Neuronal stem cell (in vitro differentiated cells): ENCODE results near the gene RIMS4.

Experiments used
- DNase-seq: peaks from one replicate; pipeline ENCODE4 v3.0.0-alpha.2; 2013; ENCODE audit warnings: low spot score
- H2AFZ ChIP-seq: one replicate; pipeline ENCODE4 v1.6.1; 2013; ENCODE audit warnings: mild to moderate bottlenecking, low read length, inconsistent platforms
- H2AK5ac ChIP-seq: 2 replicates; pipeline ENCODE4 v1.6.1; 2013; ENCODE audit warnings: low read depth, mild to moderate bottlenecking, inconsistent platforms, low read length, moderate library complexity, mixed read lengths
- H2BK120ac ChIP-seq: 2 replicates; pipeline ENCODE4 v1.6.1; 2013; ENCODE audit warnings: low read depth, mild to moderate bottlenecking, inconsistent platforms, low read length, moderate library complexity, mixed read lengths
- H2BK12ac ChIP-seq: one replicate; pipeline ENCODE4 v1.6.1; 2013; ENCODE audit warnings: low read length, inconsistent platforms
- H2BK15ac ChIP-seq: 2 replicates; pipeline ENCODE4 v1.6.1; 2013; ENCODE audit warnings: mild to moderate bottlenecking, low read length, inconsistent platforms, mixed read lengths
- H2BK5ac ChIP-seq: one replicate; pipeline ENCODE4 v1.6.1; 2013; ENCODE audit warnings: inconsistent platforms, mild to moderate bottlenecking, low read length, moderate library complexity
- H3K14ac ChIP-seq: one replicate; pipeline ENCODE4 v1.6.1; 2013; ENCODE audit warnings: low read length, inconsistent platforms
- H3K18ac ChIP-seq: 2 replicates; pipeline ENCODE4 v1.6.1; 2013; ENCODE audit warnings: low read length, inconsistent platforms
- H3K23ac ChIP-seq: 2 replicates; pipeline ENCODE4 v1.6.1; 2013; ENCODE audit warnings: low read depth, mild to moderate bottlenecking, mixed read lengths, low read length, inconsistent platforms; ENCODE audit not compliant: poor library complexity
- H3K27ac ChIP-seq: replicated peaks from 3 replicates; pipeline ENCODE4 v1.5.1; 2013; ENCODE audit warnings: low read length, inconsistent platforms
- H3K27me3 ChIP-seq, 3 experiments: 2 replicates each; pipeline ENCODE4 v1.6.1; 2013; ENCODE audit warnings: low read length in 3 of 3, mild to moderate bottlenecking in 2 of 3, inconsistent platforms in 1 of 3, low read depth in 1 of 3, mixed read lengths in 1 of 3, moderate library complexity in 1 of 3; ENCODE audit not compliant: control insufficient read depth in 3 of 3, insufficient read depth in 3 of 3
- H3K36me3 ChIP-seq, 2 donors: replicated peaks in 1 of 2; 2 replicates each; pipeline ENCODE4 v1.6.1; 2013; ENCODE audit warnings: low read length in 2 of 2; ENCODE audit not compliant: control insufficient read depth in 2 of 2, insufficient read depth in 2 of 2
- H3K4ac ChIP-seq: 2 replicates; pipeline ENCODE4 v1.6.1; 2013; ENCODE audit warnings: inconsistent platforms, mild to moderate bottlenecking, low read length, moderate library complexity
- H3K4me1 ChIP-seq, 2 donors: 1 replicate in 1 of 2; 2 replicates in 1 of 2; pipeline ENCODE4 v1.6.1; 2013; ENCODE audit warnings: low read length in 2 of 2, low read depth in 1 of 2; ENCODE audit not compliant: control insufficient read depth in 2 of 2, insufficient read depth in 1 of 2
- H3K4me2 ChIP-seq: one replicate; pipeline ENCODE4 v1.6.1; 2013; ENCODE audit warnings: mild to moderate bottlenecking, low read length, inconsistent platforms; ENCODE audit not compliant: insufficient read depth, poor library complexity, severe bottlenecking
- H3K4me3 ChIP-seq, 2 donors: 2 replicates each; pipeline ENCODE4 v1.5.1; 2013; ENCODE audit warnings: low read length in 2 of 2, mild to moderate bottlenecking in 2 of 2, inconsistent platforms in 1 of 2, moderate library complexity in 1 of 2
- H3K79me1 ChIP-seq: one replicate; pipeline ENCODE4 v1.6.1; 2013; ENCODE audit warnings: low read depth, mild to moderate bottlenecking, inconsistent platforms, low read length, moderate library complexity
- H3K9ac ChIP-seq: one replicate; pipeline ENCODE4 v1.6.1; 2013; ENCODE audit warnings: mild to moderate bottlenecking, low read depth, low read length, inconsistent platforms; ENCODE audit not compliant: poor library complexity
- H3K9me3 ChIP-seq, 2 donors: replicated peaks in 1 of 2; 2 replicates each; pipeline versions ENCODE3 to v1.6.1; 2013; ENCODE audit warnings: low read length in 2 of 2, mild to moderate bottlenecking in 2 of 2, inconsistent platforms in 1 of 2, low read depth in 1 of 2, mixed read lengths in 1 of 2, moderate library complexity in 1 of 2; ENCODE audit not compliant: control insufficient read depth in 2 of 2, insufficient read depth in 1 of 2
- H4K8ac ChIP-seq: one replicate; pipeline ENCODE4 v1.6.1; 2013; ENCODE audit warnings: low read depth, mild to moderate bottlenecking, inconsistent platforms, low read length, moderate library complexity
- H4K91ac ChIP-seq: one replicate; pipeline ENCODE4 v1.6.1; 2013; ENCODE audit warnings: low read length, low read depth, mild to moderate bottlenecking, inconsistent platforms; ENCODE audit not compliant: poor library complexity
- WGBS, 2 donors: extraction: QIAGEN DNeasy Blood & Tissue Kit; methylation state at CpG; one replicate each; pipeline ENCODE4 v1.1.7; 2013; ENCODE audit warnings: missing lambda C conversion rate in 2 of 2, mixed read lengths in 1 of 2; ENCODE audit not compliant: insufficient read length in 2 of 2, insufficient replicate concordance in 1 of 2; ENCODE audit errors: extremely low coverage in 2 of 2; 5-methylcytosine and 5-hydroxymethylcytosine counted together

RIMS4 gene

GRCh38 chr20:44738813-44739477, 71.4 kb downstream of the RIMS4 start:
- H3K4me3 ChIP-seq = peak overlapping the region in 1 of 2 donors; percentile 21
- H3K36me3 ChIP-seq = no peaks in the 10 kb centered on the region
- peak overlapping the region; percentile 33 for H2AFZ ChIP-seq
- peak overlapping the region; percentile 39 for H3K18ac ChIP-seq
- H3K4me1 ChIP-seq = peaks cover 1 to 2% of the 10 kb centered on the region in 2 donors
- H3K9me3 ChIP-seq = no peaks in the 10 kb centered on the region
- H3K23ac ChIP-seq = no peak overlapping the region
- no peak overlapping the region for H2AK5ac ChIP-seq
- H4K91ac ChIP-seq = no peak overlapping the region
- no peak overlapping the region for H3K14ac ChIP-seq
- no peak overlapping the region for H2BK5ac ChIP-seq
- no peaks in the 10 kb centered on the region for H3K79me1 ChIP-seq
- no peak overlapping the region for H2BK120ac ChIP-seq
- H3K4me2 ChIP-seq = no peak overlapping the region
- no peak overlapping the region for H2BK15ac ChIP-seq
- peak; percentile 55 for DNase-seq
- no peak overlapping the region for H3K27ac ChIP-seq
- H3K9ac ChIP-seq = no peak overlapping the region
- no peak overlapping the region for H3K4ac ChIP-seq
- no peak overlapping the region for H4K8ac ChIP-seq
- H2BK12ac ChIP-seq = no peak overlapping the region
- WGBS, 2 donors = no CpG with 5 or more reads among the region's 7 CpGs
- H3K27me3 ChIP-seq = peaks cover 0 to 41% (median 0%) of the 10 kb centered on the region in 3 experiments

DNA sequence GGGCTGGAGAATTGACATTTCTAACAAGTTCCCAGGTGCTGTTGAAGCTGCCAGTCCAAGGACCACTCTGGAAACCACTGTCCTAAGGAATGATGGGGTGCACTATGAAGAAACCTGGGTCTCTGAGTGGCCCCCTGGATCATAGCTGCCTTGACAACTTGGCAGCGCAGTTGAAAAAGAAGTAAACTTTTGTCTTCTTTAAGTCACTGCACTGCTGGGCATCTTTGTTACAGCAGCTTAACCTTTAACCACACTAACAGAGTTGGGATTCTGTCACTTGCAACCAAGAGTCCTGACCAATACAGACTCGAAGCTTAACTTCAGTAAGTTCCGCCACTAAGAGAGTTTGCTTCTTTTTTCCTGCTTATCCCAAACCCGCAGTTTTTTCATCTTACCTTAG, 73.2 kb downstream of the RIMS4 start:
- H3K79me1 ChIP-seq = no peaks in the 10 kb centered on the region
- H3K27me3 ChIP-seq = peaks cover 0 to 22% (median 0%) of the 10 kb centered on the region in 3 experiments
- no peak overlapping the region for H3K14ac ChIP-seq
- H3K36me3 ChIP-seq = no peaks in the 10 kb centered on the region
- H3K4me2 ChIP-seq = no peak overlapping the region
- H2BK120ac ChIP-seq = no peak overlapping the region
- H2BK12ac ChIP-seq = no peak overlapping the region
- H2BK5ac ChIP-seq = no peak overlapping the region
- H2AK5ac ChIP-seq = no peak overlapping the region
- H3K27ac ChIP-seq = no peak overlapping the region
- H3K4me1 ChIP-seq = peaks cover 1 to 2% of the 10 kb centered on the region in 2 donors
- WGBS, 2 donors = no CpG with 5 or more reads among the region's 4 CpGs
- DNase-seq = no peak
- no peaks in the 10 kb centered on the region for H3K9me3 ChIP-seq
- no peak overlapping the region for H2BK15ac ChIP-seq
- no peak overlapping the region for H4K91ac ChIP-seq
- H4K8ac ChIP-seq = no peak overlapping the region
- no peak overlapping the region for H3K9ac ChIP-seq
- no peak overlapping the region for H3K23ac ChIP-seq
- no peak overlapping the region for H3K18ac ChIP-seq
- no peak overlapping the region for H3K4ac ChIP-seq
- H3K4me3 ChIP-seq = no peak overlapping the region
- peak overlapping the region; percentile 87 for H2AFZ ChIP-seq

DNA sequence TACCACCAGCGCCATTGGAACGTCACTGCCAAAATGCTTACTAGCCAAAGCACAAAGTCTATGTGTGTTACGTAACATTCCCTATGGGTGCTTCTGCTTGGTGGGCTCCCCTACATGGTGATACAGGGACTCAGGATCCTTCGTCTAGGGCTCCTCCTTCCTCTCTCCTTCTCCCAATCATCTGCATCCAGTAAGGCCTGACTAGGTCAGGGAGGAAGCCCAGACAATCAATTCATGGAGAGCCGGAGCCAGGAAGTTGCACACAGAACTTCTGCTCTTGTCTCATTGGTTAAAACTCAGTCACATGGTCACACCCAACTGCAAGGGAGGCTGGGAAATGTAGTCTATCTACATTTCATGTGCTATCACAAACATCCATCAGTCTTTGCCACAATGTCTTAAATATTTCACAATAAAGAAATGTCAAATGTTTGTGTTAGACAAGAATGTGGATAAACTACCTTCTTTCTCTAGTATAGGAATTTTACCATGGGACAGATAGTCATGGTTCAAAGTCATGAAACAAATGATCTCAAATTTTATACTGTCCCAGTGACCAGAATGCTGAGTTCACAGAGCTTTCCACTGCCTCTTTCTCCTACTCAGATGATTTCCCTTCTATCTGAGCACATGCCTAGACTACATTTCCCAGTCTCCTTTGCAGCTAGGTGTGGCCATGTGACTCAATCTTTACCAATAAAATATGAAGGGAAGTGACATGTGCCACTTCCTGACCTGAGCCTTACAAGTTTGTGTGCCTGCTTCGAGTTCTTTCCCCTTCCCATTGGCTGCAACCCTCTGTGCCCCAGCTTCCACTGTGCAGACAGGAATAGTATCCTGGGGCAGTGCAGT, 74.0 kb downstream of the RIMS4 start:
- no peaks in the 10 kb centered on the region for H3K79me1 ChIP-seq
- no peak overlapping the region for H2BK120ac ChIP-seq
- H3K4me3 ChIP-seq = no peak overlapping the region
- no peaks in the 10 kb centered on the region for H3K36me3 ChIP-seq
- no peak overlapping the region for H3K4me2 ChIP-seq
- no peak overlapping the region for H2AK5ac ChIP-seq
- no peaks in the 10 kb centered on the region for H3K9me3 ChIP-seq
- H3K18ac ChIP-seq = no peak overlapping the region
- peak overlapping the region; percentile 87 for H2AFZ ChIP-seq
- peaks cover 1 to 2% of the 10 kb centered on the region in 2 donors for H3K4me1 ChIP-seq
- no CpG with 5 or more reads among the region's 6 CpGs for WGBS, 2 donors
- no peak overlapping the region for H2BK15ac ChIP-seq
- peak; percentile 61 for DNase-seq
- no peak overlapping the region for H3K14ac ChIP-seq
- H2BK5ac ChIP-seq = no peak overlapping the region
- no peak overlapping the region for H3K4ac ChIP-seq
- peaks cover 0 to 15% (median 0%) of the 10 kb centered on the region in 3 experiments for H3K27me3 ChIP-seq
- H4K8ac ChIP-seq = no peak overlapping the region
- no peak overlapping the region for H4K91ac ChIP-seq
- H3K23ac ChIP-seq = no peak overlapping the region
- no peak overlapping the region for H3K9ac ChIP-seq
- H3K27ac ChIP-seq = no peak overlapping the region
- H2BK12ac ChIP-seq = no peak overlapping the region

GRCh38 chr20:44735816-44736169, 74.6 kb downstream of the RIMS4 start:
- Histone ChIP-seq H3K18ac (no peak overlapping the region), H3K4me2 (no peak overlapping the region), H3K9me3 (no peaks in the 10 kb centered on the region), H3K36me3 (no peaks in the 10 kb centered on the region), H3K27ac (no peak overlapping the region), H4K8ac (no peak overlapping the region), H2AK5ac (no peak overlapping the region), H3K79me1 (no peaks in the 10 kb centered on the region), H2BK12ac (no peak overlapping the region), H3K23ac (no peak overlapping the region), H2BK15ac (no peak overlapping the region), H3K14ac (no peak overlapping the region), H3K4me1 (peaks cover 1 to 2% of the 10 kb centered on the region in 2 donors), H3K4me3 (no peak overlapping the region), H2BK120ac (no peak overlapping the region), H3K9ac (no peak overlapping the region), H4K91ac (no peak overlapping the region), H2AFZ (peak overlapping the region; percentile 87), H3K27me3 (peaks cover 0 to 9% (median 0%) of the 10 kb centered on the region in 3 experiments), H2BK5ac (no peak overlapping the region), H3K4ac (no peak overlapping the region)
- WGBS, 2 donors = no CpG with 5 or more reads among the region's 4 CpGs
- no peak for DNase-seq
